ENCODE data around the gene NOSTRIN. TPM values are rescaled to one million over a fixed set of nuclear protein-coding genes. Genes with fewer than 3 reads are reported as not detected.
"Not testable (repeated sequence)": the region's sequence is repeated elsewhere in the genome, so short reads cannot be mapped to it uniquely, and the experiment has no call there.

Gene NOSTRIN
- total RNA-seq, 1 donor: 0.27 TPM

DNA sequence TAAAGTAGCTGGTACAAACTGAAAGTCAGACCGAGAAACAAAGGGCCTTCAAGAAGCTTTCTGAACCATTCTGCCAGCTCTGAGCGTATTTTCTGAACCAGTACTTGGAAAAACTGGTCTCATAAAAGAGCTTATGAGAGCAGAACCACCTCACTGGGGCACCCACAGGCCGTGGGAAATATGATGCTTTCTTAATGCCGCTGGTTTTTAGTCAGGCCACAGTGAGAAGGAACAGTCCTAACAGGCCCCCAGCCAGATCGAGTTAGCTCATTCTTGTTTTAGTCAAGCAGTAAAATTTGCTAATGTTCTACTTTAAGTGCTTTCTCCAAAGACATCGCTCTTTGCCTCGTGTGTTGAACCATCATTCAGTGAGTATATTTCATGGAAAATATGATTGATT, 12.7 kb upstream of the NOSTRIN start:
- no peak for DNase-seq (ENCODE audit: low read depth in 2 of 3, low spot score in 2 of 3)

DNA sequence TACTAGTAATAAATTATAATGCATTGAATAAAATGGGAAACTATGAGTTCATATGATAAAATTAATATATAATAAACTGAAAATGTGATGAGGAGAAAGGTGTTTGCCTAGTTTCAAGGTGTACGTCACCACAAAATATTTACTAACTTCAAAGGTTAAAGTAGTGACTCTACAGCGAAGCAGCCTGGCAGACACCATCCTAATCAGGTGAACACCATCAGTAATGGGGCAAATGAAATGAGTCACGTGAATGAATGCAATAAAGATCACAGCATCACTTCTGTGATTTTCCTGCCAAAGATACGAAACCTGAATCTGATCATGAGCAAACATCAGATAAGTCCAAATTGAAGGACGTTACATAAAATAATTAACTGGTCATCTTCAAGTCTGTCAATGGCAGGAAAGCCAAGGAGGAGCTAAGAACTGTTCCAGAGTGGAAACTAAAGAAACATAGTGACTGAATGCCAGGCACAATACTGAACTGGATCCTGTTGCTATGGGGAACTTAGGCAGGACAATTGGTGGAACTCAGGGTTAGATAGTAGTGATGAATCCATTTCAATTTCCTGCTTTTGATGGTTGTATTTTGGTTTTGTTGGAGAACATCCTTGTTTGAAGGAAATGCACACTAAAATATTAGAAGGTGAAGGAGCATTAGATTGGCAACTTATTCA, 12.1 kb upstream of the NOSTRIN start:
- no peak for DNase-seq (ENCODE audit: low read depth in 2 of 3, low spot score in 2 of 3)

DNA sequence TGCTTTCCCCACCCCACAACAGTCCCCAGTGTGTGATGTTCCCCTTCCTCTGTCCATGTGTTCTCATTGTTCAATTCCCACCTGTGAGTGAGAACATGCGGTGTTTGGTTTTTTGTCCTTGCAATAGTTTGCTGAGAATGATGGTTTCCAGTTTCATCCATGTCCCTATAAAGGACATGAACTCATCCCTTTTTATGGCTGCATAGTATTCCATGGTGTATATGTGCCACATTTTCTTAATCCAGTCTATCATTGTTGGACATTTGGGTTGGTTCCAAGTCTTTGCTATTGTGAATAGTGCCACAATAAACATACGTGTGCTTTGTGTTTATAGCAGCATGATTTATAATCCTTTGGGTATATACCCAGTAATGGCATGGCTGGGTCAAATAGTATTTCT, 11.3 kb upstream of the NOSTRIN start:
- DNase-seq (ENCODE audit: low read depth in 2 of 3, low spot score in 2 of 3): not testable (repeated sequence)

DNA sequence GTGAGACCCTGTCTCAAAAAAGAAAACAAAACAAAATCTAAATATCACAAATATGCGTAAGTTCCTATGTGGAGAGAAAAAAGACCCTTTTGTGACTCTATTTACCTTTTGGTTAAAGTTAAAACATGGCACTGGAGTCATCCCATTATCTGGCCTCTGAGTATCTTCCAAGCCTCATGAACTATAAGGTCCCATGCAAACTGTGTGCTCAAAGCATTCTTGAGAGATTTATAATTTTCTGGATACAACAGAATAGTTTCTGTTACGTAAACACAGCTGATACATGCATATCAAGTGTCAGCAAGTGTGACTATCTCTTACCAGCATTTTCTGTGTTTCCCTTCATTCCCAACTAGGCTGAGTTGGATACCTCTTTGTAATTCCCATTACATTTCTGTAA, 8.8 kb upstream of the NOSTRIN start:
- DNase-seq (ENCODE audit: low read depth in 2 of 3, low spot score in 2 of 3): no peak

DNA sequence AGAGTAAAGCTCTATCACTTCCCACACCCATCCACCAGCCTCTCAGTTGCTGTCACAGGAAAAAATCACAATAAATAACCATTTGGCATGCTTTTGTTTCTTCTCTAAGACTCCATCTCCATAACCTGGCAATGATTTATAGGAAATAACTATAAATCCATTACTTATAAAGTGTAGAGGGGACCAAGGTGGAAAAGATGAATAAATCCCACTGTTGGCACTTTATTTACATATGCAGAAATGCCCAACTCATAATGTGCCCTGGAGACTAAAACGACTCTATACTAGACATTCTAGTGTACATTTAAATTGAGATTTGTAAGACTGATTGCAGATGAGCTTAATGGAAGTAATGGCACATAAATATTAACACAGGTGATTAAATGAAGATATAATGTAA, 7.5 kb upstream of the NOSTRIN start:
- DNase-seq (ENCODE audit: low read depth in 2 of 3, low spot score in 2 of 3): no peak

DNA sequence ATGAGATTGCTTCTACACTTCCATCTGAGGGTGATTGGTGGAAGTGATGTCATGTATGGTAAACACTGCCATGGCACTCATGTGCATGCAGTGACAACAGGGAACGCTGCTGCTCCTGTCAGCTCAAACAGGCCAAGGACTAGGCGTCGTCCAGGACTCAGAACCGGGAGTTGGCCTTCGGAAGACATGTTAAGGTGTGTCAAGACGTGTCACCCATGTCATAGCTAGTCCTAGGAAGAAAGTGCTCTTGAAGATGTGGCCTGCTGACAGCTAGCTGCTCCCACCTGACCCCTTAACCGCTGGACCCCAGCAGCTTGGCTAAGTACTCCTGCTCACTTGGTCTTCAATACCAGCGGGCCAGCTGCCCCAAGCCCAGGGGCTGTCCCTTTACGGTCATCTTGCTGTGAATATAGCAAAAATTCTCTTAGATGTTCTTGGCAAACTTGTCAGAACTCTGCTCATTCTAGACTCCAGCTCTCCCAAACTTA, 6.3 kb upstream of the NOSTRIN start:
- no peak for DNase-seq (ENCODE audit: low read depth in 2 of 3, low spot score in 2 of 3)

DNA sequence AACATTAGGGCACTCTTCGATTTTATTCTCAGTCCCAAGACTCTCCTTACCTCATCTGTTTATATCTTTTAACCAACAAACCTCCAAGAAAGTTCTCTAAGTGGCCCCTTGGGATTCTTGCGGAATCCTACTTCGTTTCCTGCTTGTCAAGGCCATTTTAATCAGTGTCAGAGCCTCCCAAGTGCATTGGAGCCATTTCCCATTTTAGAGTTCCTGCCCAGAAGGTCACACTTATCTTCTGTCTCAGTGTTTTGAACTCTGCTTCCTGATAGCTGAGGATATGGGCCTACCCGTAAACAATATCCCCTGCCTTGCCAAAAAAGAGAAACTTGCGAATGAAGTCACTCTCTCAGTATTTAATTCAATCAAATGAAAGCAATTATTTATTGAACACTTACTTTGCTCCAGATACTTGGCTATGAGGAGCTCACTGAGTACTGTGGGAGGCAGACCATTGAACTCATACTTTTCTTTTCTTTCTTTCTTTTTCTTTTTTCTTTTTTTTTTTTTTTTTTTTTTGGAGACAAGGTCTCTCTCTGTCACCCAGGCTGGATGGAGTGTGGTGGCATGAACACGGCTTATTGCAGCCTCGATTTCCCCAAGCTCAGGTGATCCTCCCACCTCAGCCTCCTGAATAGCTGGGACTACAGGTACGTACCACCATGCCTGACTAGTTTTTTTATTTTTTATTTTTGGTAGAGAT, 5.7 kb upstream of the NOSTRIN start:
- no peak for DNase-seq (ENCODE audit: low read depth in 2 of 3, low spot score in 2 of 3)

DNA sequence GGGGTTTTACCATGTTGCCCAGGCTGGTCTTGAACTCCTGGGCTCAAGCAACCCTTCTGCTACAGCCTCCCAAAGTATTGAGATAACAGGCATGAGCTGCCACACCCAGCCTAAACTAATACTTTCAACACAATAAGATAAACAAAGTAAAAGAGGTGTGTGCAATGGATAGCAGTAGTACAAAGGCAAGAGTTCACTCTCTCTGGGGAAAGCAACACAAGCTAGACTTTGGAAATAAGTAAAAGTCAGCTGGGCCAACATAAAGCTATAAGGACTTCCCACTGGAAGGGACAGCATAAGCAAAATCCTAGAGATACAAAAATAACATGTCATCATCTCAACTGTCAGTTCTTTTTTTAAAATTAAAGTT, 5.2 kb upstream of the NOSTRIN start:
- DNase-seq (ENCODE audit: low read depth in 2 of 3, low spot score in 2 of 3): no peak

DNA sequence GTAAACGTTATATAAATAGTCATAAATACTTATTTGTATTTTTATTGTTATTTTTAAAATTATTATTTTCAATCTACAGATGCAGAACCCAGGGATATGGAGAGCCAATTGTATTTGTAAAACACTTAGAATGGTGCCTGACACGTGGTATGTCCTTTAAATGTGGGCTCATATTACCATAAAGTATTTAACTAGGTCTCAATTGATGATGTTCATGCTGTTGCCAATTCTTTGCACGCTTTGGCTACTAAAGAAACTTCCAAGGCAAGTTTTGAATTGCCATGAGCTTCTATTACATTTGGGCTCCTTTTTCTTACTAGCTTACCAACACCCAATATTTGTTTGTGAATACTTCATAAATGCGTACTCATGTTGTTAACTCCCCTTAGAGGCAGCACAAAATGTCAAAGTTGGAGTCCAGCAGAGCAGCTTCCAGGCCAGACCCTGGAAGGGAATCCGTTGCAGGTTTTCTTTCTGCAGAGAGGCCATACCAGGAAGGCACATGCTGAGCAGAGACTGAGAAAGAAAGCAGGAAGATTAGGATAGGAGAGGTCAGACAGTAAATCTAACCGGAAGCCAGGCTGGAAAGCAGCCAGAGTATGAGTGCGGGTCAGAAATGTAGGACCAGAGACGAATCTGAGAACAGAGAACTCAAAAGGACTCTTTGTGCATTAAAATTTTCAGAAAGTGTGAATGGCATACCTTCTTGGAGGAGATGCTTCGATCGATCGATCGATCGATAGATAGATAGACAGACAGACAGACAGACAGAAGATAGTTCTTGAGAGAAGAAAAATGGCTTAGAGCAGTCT, 4.2 kb upstream of the NOSTRIN start:
- no peak for DNase-seq (ENCODE audit: low read depth in 2 of 3, low spot score in 2 of 3)

DNA sequence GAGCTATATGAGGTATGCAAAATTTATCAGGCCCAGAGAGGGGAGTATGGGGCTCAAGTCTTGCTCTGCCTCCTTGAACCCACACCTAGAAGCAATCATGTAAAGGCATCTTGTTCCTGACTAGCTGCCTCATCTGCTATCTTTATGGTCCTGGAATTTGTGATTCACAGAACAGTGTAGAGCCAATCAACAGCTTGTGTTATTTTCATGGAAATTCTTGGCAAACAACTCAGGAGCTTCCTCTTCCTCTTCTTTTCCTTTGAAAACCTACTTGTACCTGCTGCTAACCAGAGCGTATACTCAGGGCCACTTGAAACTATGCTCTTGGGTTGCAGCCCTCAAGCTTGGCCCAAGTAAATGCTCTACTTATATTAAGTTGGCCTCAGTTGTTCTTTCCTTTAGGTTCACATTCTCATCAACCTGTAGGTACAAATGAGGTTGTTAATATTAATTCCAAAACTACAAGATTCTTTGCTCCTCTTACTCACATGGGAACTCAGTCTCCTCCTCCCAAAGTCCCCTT, 3.5 kb upstream of the NOSTRIN start:
- DNase-seq (ENCODE audit: low read depth in 2 of 3, low spot score in 2 of 3): no peak

DNA sequence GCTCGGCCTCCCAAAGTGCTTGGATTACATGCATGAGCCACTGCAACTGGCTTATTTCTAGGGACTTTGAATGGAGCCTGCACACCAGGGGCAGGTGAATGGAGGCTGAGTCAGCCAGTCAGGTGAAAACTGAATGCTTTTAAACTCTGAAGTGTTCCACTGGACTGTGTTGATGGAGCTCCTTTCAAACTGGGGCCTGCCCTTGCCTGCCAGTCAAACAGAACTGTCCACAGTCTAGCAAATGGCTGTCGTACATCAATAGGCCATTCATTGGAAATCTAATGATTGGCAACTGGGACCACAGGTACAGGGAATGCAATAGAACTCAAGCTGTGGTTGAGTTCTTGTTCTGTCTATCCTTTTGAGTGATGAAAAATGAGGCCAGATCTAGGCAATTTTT, 966 bp upstream of the NOSTRIN start:
- no peak for DNase-seq (ENCODE audit: low read depth in 2 of 3, low spot score in 2 of 3)

DNA sequence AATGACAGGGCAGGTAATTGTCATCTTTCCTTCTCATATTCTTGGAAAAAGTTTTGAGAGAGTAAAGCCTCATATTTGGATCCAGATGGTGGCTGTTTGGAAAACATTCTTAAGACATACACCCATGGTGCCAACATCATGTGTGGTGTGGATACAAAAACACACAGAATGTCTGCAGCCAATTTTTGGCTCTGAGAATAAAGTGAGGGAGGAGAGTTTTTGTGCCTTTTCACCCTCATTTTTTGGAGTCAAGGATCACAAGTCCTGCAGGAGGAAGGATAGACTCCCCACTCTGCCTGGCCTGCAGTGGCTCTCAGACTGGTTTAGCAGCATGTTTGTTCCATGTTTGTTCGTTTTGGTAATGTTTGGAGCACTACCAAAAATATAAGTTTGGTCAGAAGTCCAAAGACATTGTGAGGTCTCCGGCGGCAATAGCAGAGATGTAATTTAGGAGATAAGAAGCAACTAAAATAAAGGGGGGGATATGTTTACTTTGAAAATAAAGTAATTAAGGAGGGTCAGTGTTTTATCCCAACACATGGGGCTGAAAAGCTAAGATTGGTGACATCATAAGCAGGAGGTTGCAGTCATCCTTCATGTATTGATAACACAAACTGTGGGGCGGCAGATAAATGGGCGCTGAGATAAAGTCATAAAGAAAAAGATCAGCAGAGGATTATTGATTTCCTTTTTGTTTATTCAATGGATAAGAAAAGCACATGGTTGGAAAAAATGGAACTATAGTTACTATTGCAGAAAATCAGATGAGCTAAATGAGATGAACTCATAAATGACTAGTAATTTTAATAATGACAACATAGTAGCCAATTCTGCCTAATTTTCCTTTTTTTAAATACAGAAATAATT, 655 bp downstream of the NOSTRIN start:
- DNase-seq (ENCODE audit: low read depth in 2 of 3, low spot score in 2 of 3): no peak

DNA sequence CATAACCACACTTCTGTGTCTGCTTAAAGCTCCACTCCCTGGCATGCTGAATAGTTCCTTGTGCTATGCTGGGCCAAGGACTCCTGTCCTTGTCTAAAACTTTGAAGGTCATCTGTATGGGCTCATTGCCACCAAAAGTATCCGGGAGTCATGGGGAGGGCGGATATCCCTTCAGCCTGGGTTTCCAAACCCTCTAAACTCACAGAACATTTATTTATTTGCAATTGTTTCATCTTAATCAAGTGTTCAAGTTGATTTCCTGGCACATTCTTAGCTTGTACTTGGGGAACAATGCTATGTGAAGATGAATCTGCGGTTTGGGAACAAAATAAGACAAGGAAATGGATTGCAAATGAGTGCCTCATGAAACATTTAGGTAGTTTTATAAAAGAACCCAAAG, 1.8 kb downstream of the NOSTRIN start:
- no peak for DNase-seq (ENCODE audit: low read depth in 2 of 3, low spot score in 2 of 3)

DNA sequence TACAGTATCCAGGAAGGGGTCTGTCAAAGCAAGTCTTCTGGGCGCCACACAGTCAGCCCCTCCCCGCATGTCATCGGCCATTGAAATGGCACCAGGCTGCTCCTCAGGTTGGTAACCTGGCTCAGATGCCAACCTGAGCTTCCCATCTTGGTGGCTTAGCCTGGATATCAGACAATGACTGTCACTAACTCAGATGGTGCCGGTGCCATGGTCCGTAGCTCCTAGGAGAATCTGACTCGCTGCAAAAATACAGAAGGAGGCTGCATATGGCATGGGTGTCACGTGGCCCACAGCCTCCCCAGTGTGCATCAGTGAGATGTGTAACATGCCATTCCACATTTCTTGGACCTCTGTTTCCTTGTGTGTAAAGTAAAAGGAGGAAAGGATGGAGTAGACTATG, 3.2 kb downstream of the NOSTRIN start:
- no peak for DNase-seq (ENCODE audit: low read depth in 2 of 3, low spot score in 2 of 3)

DNA sequence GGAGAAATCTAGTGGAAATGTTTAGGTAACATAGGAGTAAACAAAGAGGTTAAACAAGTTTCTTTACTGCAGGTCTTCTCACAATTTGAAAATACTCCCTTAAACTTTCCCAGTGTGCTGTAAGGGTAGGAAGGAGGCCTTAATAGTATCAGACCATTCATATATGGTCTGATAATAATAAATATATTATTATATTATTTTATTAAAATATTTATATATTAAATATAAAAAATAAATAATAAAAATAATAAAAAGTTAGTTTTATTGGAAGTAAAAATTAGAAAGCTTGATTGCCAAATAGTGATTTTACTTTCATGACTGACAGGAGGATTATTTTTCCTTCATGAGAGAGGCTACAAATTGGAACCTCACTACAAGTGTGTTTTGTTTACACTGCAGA, 7.1 kb downstream of the NOSTRIN start:
- DNase-seq (ENCODE audit: low read depth in 2 of 3, low spot score in 2 of 3): no peak

DNA sequence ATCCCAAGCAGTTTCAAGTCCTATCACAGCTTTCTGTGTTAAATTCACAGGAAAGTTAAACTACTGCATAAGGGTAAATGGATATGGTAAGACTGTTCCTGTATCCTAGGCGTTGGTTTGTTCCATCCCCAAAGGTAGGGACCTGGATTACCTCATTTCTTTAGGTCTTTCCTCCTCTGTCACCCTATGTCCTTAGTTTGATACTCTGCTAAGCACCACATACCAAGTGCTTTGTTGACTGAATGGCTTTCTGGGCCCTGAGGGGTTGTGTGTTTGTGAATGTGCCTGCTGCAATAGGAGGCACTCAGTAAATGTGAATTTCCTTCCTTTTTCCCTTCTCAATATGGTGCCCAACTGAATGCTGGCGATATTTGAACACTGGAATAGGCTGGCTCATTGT, 7.8 kb downstream of the NOSTRIN start:
- no peak for DNase-seq (ENCODE audit: low read depth in 2 of 3, low spot score in 2 of 3)

DNA sequence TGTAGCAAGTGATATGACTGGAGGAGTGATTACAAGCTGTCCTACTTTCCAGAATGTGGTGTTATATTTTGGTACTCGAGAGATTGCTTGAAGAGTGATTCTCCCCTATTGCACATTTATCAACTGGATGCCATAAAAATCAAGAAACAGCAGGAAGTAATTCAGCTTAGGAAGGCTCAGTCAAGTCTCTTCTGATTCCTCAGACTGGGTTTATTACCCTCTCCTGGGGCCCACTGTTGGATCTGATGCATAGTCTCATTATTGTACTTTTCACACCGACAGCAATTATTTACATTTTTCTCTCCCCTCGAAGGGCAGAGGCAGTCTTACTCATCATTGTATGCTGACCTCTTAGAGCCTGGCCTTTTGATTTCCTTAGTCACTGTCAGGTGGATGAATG, 9.3 kb downstream of the NOSTRIN start:
- DNase-seq (ENCODE audit: low read depth in 2 of 3, low spot score in 2 of 3): no peak

DNA sequence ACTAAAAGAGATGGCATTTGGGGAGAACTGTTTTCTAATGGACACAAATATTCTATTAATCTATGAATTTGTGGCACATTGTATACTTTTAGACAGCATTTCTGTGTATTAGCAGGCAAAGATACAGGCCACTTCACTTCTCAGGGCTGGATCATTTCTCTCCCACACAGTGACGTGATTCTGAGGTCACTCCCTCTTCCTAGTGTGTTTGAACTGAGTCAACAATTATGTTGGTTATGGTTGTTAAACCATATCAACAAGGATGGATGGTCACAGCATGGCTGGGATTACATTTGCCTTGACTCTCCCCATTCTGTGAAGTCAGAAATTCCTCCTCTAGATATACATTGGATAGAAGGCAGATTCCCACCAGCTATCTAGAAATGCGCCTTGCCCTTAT, 11.6 kb downstream of the NOSTRIN start:
- DNase-seq (ENCODE audit: low read depth in 2 of 3, low spot score in 2 of 3): no peak

DNA sequence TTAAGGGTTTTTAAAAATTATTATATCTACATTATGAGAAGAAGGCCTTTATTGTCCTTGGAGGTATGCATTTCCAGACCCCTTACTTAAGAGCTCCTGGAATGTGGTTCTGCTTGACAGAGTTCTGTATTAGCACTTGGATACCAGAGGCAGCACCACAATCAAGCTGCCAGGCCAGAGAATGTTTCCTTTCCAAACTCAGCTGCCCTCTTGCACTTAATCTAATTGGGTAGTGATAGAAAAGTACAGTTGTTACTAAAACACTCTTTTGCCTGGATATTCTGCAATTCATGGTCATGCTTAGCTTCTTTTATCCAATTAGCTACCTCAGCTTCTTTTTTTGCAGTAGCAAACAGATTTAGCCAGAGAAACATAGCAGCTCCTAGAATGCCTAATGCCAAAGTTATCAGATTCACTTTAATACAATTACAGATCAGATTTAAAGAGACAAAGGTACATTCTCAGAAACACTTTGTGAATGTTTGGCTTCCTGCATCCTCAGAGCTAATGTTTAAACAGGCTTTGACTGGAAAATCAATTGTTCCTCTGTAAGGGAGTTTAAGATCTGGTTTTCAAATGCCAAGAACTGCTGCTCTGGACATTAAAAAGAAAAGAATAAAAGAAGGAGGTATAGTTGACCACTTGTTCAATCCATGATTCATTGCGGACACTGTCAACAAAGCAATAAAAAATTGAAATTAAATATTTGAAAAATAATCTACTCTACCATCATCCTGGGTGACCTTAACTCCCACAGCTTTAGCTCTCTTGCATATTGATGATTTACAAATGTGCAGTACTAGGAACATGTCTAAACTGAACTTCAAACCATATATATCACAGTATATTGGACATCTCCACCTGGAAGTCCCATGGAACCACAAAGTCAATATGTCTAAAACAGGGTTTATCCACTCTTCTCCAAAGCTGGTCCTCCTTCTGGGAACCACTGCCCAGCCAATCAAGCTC, 12.8 kb downstream of the NOSTRIN start:
- DNase-seq (ENCODE audit: low read depth in 2 of 3, low spot score in 2 of 3): no peak

Data from hematopoietic multipotent progenitor cell (in vitro differentiated cells).